Measurements from ENCODE around the gene HOXC9.

Gene HOXC9

DNA sequence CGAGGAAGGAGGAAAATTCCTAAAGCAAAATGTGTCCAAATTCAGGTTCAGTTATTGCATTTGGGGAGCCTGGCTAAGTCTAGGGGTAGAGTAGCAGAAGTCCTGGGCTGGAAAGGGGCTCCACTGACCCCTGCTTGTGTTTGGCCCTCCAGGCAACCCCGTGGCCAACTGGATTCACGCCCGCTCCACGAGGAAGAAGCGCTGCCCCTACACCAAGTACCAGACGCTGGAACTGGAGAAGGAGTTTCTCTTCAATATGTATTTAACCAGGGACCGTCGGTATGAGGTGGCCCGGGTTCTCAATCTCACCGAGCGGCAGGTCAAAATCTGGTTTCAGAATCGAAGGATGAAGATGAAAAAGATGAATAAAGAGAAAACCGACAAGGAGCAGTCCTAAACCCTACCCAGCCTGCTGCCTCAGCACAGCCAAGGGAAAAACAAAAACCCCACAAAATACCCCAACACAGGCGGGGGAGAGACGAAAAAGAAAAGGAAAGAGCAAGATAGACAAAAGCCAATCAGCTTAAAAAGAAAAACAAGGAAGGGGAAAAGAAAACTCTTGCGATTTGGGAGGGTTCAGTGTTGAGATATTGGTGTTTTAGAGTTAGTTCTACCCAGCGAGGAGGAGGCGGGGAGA, 2.4 kb downstream of the HOXC9 start:
- TF ChIP-seq CTCF (IDR thresholded peaks at IDR 0.05; ENCODE audit: low read depth, low read length), result no peak
- no peak for DNase-seq (ENCODE audit: extremely low read depth, low read depth)

DNA sequence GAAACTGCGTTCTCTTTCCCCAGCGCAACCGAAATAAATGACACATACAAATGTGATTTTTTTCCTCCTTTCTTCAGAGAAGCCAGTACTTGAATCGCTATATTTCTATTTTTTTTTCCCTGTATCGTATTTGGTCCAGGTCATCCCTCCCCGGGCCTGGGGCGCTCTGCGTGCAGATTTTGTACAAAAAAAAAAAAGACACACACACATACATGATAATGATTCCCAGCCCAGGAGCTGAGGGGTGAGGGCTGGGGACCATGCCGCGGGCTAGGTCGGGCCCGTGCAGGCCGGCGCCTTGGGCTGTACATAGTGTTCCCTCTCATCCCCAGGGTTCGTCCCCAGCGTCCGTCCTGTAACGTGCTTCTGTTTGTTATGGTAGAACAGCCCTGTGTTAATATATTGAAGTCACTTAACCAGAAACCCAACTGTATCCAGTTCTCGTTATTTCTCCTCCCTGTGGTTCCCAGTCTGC, 3.0 kb downstream of the HOXC9 start:
- no peak for DNase-seq (ENCODE audit: extremely low read depth, low read depth)
- no peak for TF ChIP-seq CTCF (IDR thresholded peaks at IDR 0.05; ENCODE audit: low read depth, low read length)

DNA sequence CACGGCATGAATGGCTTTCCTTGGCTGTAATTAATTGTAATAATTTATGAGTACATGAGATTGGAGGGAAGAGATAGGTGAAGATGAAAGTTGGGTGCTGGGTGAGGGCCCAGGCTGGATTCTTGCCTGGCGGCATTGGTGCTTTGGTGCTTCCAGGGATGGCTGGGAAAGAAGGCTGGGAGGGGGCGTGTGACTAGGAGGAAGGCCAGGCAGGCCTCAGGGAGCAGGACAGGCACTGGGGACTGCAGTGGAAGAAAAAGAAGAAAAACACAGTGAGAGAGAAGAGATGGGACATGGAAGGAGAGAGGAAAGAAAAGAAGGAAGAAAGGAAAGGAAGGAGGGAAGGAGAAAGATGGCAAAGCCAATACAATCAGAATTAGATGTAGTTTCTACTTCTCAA, 3.7 kb downstream of the HOXC9 start:
- no peak for DNase-seq (ENCODE audit: extremely low read depth, low read depth)
- TF ChIP-seq CTCF (IDR thresholded peaks at IDR 0.05; ENCODE audit: low read depth, low read length), result no peak

- DNase-seq (ENCODE audit: extremely low read depth, low read depth), result no peak
- no peak for TF ChIP-seq CTCF (IDR thresholded peaks at IDR 0.05; ENCODE audit: low read depth, low read length)
These were observed 4.3 kb downstream of the HOXC9 start for GRCh38 chr12:54004063-54004840.

DNA sequence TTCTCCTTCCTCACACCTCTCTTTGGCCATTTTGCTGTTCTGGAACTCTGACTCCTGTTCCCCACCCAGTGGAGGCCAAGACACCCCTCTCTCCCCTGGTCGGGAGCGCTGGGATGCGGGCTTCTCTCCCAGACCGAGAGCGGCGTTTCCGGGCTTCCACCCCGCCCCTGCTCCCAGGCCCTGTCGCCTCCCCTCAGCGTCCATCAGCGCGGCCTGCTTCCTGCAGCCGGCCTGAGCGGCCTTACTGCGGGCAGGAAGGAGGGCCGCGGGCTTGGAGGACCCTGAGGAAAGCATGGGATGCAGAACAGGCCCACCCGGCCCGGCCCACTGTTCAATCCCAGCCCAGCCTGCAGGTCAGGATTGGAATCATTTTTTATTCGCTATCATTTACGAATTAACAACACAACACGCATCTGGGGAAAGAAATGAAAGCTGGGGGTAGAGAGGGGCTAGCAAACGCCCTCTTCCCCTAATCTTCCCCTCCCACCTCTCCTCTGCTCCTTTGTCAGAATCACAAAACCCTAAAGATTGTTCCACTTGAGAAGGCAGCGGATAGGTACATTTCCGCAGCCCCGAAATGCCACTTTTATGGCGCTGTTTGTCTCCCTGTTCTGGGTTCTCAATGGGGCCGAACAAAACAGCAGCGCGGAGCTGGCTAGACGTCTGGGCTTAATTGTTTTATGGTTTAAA, 5.0 kb downstream of the HOXC9 start:
- DNase-seq (ENCODE audit: extremely low read depth, low read depth), result no peak
- no peak for TF ChIP-seq CTCF (IDR thresholded peaks at IDR 0.05; ENCODE audit: low read depth, low read length)

- DNase-seq (ENCODE audit: extremely low read depth, low read depth), result no peak
- TF ChIP-seq CTCF (IDR thresholded peaks at IDR 0.05; ENCODE audit: low read depth, low read length), result no peak
These were observed 5.5 kb downstream of the HOXC9 start for GRCh38 chr12:54005531-54005852.
